Muscle layer of colon (tissue), 2 donors: ENCODE measurements around the gene APOC4.

Experiments used
- H3K27ac ChIP-seq: one replicate; pipeline ENCODE4 v1.7.0; 2013; ENCODE audit warnings: low read depth, mild to moderate bottlenecking, low read length, moderate library complexity
- H3K27me3 ChIP-seq, 2 donors: one replicate each; pipeline ENCODE4 v1.7.0; 2013; ENCODE audit warnings: low read length in 2 of 2, mild to moderate bottlenecking in 2 of 2; ENCODE audit not compliant: insufficient read depth in 2 of 2, control insufficient read depth in 1 of 2
- H3K36me3 ChIP-seq: one replicate; pipeline ENCODE4 v1.7.0; 2013; ENCODE audit warnings: mild to moderate bottlenecking, low read length; ENCODE audit not compliant: insufficient read depth
- H3K4me1 ChIP-seq: one replicate; pipeline ENCODE4 v1.7.0; 2013; ENCODE audit warnings: mild to moderate bottlenecking, low read length; ENCODE audit not compliant: insufficient read depth
- H3K4me3 ChIP-seq, 2 donors: one replicate each; pipeline ENCODE4 v1.7.0; 2013; ENCODE audit warnings: low read length in 2 of 2, low read depth in 1 of 2, mild to moderate bottlenecking in 1 of 2, moderate library complexity in 1 of 2
- H3K9ac ChIP-seq: one replicate; pipeline ENCODE4 v1.7.0; 2013; ENCODE audit warnings: low read length
- H3K9me3 ChIP-seq: one replicate; pipeline ENCODE4 v1.7.0; 2013; ENCODE audit warnings: mild to moderate bottlenecking, low read length
- donor health status: abdominal sarcoma.
- donor health status: Adenocarcinoma of cecum.

APOC4 gene

GRCh38 chr19:44988896-44989556 is 47.0 kb downstream of the APOC4 start:
- no peak overlapping the region for H3K27ac ChIP-seq
- H3K9me3 ChIP-seq, result no peaks in the 10 kb centered on the region
- no peak overlapping the region for H3K4me3 ChIP-seq
- H3K36me3 ChIP-seq, result peaks cover 63% of the 10 kb centered on the region
- no peak overlapping the region for H3K9ac ChIP-seq
- H3K27me3 ChIP-seq, result no peaks in the 10 kb centered on the region
- no peaks in the 10 kb centered on the region for H3K4me1 ChIP-seq

- Histone ChIP-seq H3K4me1 (no peaks in the 10 kb centered on the region), H3K4me3 (no peak overlapping the region), H3K27me3 (no peaks in the 10 kb centered on the region), H3K9ac (no peak overlapping the region), H3K36me3 (peaks cover 54% of the 10 kb centered on the region), H3K27ac (no peak overlapping the region), H3K9me3 (no peaks in the 10 kb centered on the region)
Observed at GRCh38 chr19:44990459-44990858, 48.4 kb downstream of the APOC4 start.

DNA sequence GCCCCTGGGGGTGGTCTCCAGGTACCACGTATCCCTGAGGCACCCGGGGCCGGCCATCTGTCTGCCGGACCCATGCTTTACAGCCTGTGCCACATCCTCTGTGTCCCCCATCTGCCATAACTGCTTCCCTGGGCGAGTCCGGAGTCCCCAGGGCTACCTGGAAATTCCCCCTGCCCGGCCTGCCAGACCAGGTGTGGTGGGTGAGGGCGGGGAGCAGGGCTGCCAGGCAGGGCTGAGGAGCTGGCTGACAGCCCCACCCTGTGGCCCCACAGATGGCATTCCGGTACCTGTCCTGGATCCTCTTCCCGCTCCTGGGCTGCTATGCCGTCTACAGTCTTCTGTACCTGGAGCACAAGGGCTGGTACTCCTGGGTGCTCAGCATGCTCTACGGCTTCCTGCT is 48.9 kb downstream of the APOC4 start:
- no peak overlapping the region for H3K4me3 ChIP-seq
- H3K27ac ChIP-seq, result no peak overlapping the region
- no peaks in the 10 kb centered on the region for H3K9me3 ChIP-seq
- H3K9ac ChIP-seq, result no peak overlapping the region
- H3K27me3 ChIP-seq, result no peaks in the 10 kb centered on the region
- H3K36me3 ChIP-seq, result peaks cover 49% of the 10 kb centered on the region
- H3K4me1 ChIP-seq, result no peaks in the 10 kb centered on the region

DNA sequence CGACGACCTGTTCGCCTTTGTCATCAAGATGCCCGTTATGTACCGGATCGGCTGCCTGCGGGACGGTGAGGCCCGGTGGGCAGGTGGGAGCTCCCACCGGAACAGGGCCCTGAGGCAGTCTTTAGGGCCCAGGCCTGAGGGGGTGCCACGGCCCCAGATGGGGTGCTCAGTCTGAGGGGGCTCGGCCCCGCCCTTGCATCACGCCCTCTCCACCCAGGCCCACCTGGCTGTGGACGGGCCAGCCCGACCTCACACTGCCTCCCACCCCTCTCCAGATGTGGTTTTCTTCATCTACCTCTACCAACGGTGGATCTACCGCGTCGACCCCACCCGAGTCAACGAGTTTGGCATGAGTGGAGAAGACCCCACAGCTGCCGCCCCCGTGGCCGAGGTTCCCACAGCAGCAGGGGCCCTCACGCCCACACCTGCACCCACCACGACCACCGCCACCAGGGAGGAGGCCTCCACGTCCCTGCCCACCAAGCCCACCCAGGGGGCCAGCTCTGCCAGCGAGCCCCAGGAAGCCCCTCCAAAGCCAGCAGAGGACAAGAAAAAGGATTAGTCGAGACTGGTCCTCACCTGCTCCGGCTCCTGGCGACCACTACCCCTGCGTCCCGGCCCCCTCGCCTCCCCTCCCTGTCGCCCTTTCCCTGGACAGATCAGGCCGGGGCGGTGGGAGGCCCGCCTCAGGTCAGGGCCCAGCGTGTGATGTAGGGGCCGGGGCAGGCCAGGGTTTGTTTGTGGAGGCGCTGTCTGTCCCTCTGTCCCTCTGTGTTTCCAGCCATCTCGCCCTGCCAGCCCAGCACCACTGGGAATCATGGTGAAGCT is 50.5 kb downstream of the APOC4 start:
- Histone ChIP-seq H3K4me3 (no peak overlapping the region), H3K27ac (no peak overlapping the region), H3K4me1 (no peaks in the 10 kb centered on the region), H3K9me3 (no peaks in the 10 kb centered on the region), H3K36me3 (peaks cover 36% of the 10 kb centered on the region), H3K27me3 (no peaks in the 10 kb centered on the region), H3K9ac (no peak overlapping the region)

GRCh38 chr19:44993526-44993925 is 51.5 kb downstream of the APOC4 start:
- Histone ChIP-seq H3K27ac (no peak overlapping the region), H3K9ac (no peak overlapping the region), H3K27me3 (no peaks in the 10 kb centered on the region), H3K9me3 (no peaks in the 10 kb centered on the region), H3K4me3 (no peak overlapping the region), H3K36me3 (peaks cover 26% of the 10 kb centered on the region), H3K4me1 (no peaks in the 10 kb centered on the region)

- Histone ChIP-seq H3K27ac (no peak overlapping the region), H3K4me3 (no peak overlapping the region), H3K9me3 (no peaks in the 10 kb centered on the region), H3K27me3 (no peaks in the 10 kb centered on the region), H3K9ac (no peak overlapping the region), H3K36me3 (peaks cover 25% of the 10 kb centered on the region), H3K4me1 (no peaks in the 10 kb centered on the region)
Observed at GRCh38 chr19:44993926-44994537, 52.0 kb downstream of the APOC4 start.
